ENCODE measurements around the gene G3BP2. TPM values are rescaled to one million over a fixed set of nuclear protein-coding genes. Genes with fewer than 3 reads are reported as not detected.

G3BP2 gene
- total and polyA plus RNA-seq, 9 of the 15 experiments (the other 6 are each of a cell fraction or from before 2014, with no cell fraction given): 25.2 to 222 (median 130) TPM

DNA sequence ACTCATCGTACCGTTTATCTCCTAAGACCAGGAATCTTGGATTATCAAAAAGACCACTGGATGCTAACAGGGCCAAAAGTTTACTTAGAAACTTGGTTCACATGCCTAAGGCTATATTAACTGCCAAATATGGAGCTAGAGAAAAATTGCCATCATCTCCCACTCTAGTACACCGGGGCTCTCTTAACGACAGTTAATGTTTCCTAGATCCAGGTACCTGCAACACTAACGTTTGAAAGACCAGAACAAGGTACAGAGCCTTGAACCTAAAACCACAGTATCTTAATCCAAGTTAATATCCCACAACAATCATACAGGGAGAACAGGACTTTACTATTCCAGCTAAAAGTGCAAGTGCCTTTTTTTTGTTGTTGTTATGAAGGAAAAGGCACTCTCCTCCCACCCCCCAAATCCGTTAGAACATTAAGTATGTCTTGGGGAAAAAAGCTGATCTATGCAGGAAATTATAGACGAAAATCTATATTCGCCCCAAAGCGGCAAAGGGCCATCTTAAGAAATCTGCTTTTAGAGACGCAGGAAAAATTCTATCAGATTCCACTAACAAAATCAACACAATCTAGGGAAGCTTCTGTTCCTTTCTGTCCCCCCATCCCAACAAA is 1.3 kb downstream of the G3BP2 start (continued):
- TF ChIP-seq, protein P1, sequence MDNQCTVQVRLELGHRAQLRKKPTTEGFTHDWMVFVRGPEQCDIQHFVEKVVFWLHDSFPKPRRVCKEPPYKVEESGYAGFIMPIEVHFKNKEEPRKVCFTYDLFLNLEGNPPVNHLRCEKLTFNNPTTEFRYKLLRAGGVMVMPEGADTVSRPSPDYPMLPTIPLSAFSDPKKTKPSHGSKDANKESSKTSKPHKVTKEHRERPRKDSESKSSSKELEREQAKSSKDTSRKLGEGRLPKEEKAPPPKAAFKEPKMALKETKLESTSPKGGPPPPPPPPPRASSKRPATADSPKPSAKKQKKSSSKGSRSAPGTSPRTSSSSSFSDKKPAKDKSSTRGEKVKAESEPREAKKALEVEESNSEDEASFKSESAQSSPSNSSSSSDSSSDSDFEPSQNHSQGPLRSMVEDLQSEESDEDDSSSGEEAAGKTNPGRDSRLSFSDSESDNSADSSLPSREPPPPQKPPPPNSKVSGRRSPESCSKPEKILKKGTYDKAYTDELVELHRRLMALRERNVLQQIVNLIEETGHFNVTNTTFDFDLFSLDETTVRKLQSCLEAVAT (IDR thresholded peaks at IDR 0.05): no peak
- TF ChIP-seq ZNF316 (IDR thresholded peaks at IDR 0.05) (peak; percentile 58; the same call in 1 of the 2 replicates), ZNF12 (CRISPR knock-in tag; IDR thresholded peaks at IDR 0.05) (peak; percentile 14; the same call in 1 of the 2 replicates), PRPF4 (IDR thresholded peaks at IDR 0.05; ENCODE audit: insufficient read depth, low read depth, low read length, poor library complexity, severe bottlenecking) (no peak), SMC3 (conservative IDR thresholded peaks at IDR 0.05; ENCODE audit: insufficient read depth, low read depth, low read length) (no peak)
- TF ChIP-seq, protein P2, sequence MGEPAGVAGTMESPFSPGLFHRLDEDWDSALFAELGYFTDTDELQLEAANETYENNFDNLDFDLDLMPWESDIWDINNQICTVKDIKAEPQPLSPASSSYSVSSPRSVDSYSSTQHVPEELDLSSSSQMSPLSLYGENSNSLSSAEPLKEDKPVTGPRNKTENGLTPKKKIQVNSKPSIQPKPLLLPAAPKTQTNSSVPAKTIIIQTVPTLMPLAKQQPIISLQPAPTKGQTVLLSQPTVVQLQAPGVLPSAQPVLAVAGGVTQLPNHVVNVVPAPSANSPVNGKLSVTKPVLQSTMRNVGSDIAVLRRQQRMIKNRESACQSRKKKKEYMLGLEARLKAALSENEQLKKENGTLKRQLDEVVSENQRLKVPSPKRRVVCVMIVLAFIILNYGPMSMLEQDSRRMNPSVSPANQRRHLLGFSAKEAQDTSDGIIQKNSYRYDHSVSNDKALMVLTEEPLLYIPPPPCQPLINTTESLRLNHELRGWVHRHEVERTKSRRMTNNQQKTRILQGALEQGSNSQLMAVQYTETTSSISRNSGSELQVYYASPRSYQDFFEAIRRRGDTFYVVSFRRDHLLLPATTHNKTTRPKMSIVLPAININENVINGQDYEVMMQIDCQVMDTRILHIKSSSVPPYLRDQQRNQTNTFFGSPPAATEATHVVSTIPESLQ (CRISPR knock-in tag; IDR thresholded peaks at IDR 0.05): 0 out of 2 replicates have a peak, but pooled peaks have one; percentile 9

DNA sequence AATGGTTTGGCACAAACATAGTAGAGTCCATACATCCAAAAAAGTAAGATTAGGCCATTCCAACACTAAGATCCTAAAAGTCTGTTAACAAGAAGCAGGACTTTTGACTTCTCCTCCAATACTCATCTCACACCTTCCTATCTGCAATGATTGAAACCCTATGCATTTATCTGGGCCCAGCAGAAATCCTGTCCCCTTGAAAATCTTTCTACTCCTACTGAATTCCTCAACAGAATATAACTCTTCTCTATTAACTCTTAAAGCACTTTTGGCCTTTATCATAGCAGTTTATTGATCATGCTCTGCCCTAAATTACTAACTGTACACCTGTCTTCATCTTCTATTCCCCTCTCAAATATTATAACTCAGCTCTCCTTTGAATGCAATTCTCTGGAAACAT is 4.6 kb downstream of the G3BP2 start:
- intact Hi-C loops (cut with micrococcal nuclease) (no loop called here), in situ Hi-C loops (cut with MboI) (no loop called here)
- Histone ChIP-seq H2AFZ (ENCODE audit: low read depth, low read length) (no peak overlapping the region), H3K4me3 (no peak overlapping the region), H4K20me1 (replicated peaks; ENCODE audit: control insufficient read depth, insufficient read depth, low read length) (peaks cover 49% of the 10 kb centered on the region), H3K27ac (ENCODE audit: extremely low read depth, low read depth, low read length) (no peak overlapping the region), H3K79me2 (ENCODE audit: control insufficient read depth, insufficient read depth, low read length) (peaks cover 96% of the 10 kb centered on the region), H3K27me3 (ENCODE audit: control insufficient read depth in 2 of 2, insufficient read depth in 2 of 2, low read length in 2 of 2) (no peaks in the 10 kb centered on the region), H3K4me1 (replicated peaks in 1 of 2; ENCODE audit: control insufficient read depth in 2 of 2, insufficient read depth in 2 of 2, low read length in 2 of 2) (peaks cover 8 to 36% of the 10 kb centered on the region in 2 experiments), H3K9me1 (ENCODE audit: control insufficient read depth, insufficient read depth, low read length) (peaks cover 6% of the 10 kb centered on the region), H3K36me3 (ENCODE audit: control insufficient read depth, insufficient read depth, low read length) (peaks cover 25% of the 10 kb centered on the region), H3K9me3 (replicated peaks; ENCODE audit: control insufficient read depth, insufficient read depth, low read depth, low read length) (no peaks in the 10 kb centered on the region), H3K4me2 (ENCODE audit: insufficient read depth, low read length) (peak overlapping the region; percentile 28), H3K9ac (ENCODE audit: insufficient read depth in 1 of 2, low read depth in 2 of 2, low read length in 2 of 2) (peak overlapping the region in 1 of 2 experiments; percentile 17; a peak in 1 of 4 replicates)
- ChIA-PET POLR2A (interaction anchor here (0.7 to 2.3 kb wide), 4 partner anchors 14 to 56 kb away, joined by 3 to 13 read pairs (median 4); partner anchors contain the start of gene USO1), CTCF (ENCODE audit: low intra/inter-chr PET ratio) (no interaction called here)
- DNase-seq (ENCODE audit: extremely low read depth in 1 of 4, low spot score in 3 of 4) (no peak), ATAC-seq (no peak), FAIRE-seq (no peak)
- BruUV-seq (replicated peaks): no TSS peak
- TF ChIP-seq STAG1 (CRISPR knock-in tag; IDR thresholded peaks at IDR 0.05; ENCODE audit: borderline replicate concordance) (no peak), CBFA2T3 (IDR thresholded peaks at IDR 0.05) (peak; percentile 60), RBM15 (IDR thresholded peaks at IDR 0.05; ENCODE audit: insufficient read depth, low read length) (no peak), RCOR1 (IDR thresholded peaks at IDR 0.05; ENCODE audit: borderline replicate concordance in 1 of 2, low read depth in 2 of 2, low read length in 2 of 2) (peak in 1 of 2 experiments; percentile 41; a peak in 1 of 4 replicates), HDAC1 (IDR thresholded peaks at IDR 0.05) (peak in 1 of 2 experiments; percentile 34; a peak in 1 of 4 replicates), KDM1A (IDR thresholded peaks at IDR 0.05) (peak; percentile 58 to 71; a peak in 3 of 4 replicates), TAL1 (IDR thresholded peaks at IDR 0.05) (0 out of 2 replicates have a peak, but pooled peaks have one; percentile 15), ELF4 (CRISPR knock-in tag; IDR thresholded peaks at IDR 0.05) (no peak)
- TF ChIP-seq, protein P3, sequence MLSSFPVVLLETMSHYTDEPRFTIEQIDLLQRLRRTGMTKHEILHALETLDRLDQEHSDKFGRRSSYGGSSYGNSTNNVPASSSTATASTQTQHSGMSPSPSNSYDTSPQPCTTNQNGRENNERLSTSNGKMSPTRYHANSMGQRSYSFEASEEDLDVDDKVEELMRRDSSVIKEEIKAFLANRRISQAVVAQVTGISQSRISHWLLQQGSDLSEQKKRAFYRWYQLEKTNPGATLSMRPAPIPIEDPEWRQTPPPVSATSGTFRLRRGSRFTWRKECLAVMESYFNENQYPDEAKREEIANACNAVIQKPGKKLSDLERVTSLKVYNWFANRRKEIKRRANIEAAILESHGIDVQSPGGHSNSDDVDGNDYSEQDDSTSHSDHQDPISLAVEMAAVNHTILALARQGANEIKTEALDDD (IDR thresholded peaks at IDR 0.05): 0 out of 2 replicates have a peak, but pooled peaks have one; percentile 33
- TF ChIP-seq, protein P4, sequence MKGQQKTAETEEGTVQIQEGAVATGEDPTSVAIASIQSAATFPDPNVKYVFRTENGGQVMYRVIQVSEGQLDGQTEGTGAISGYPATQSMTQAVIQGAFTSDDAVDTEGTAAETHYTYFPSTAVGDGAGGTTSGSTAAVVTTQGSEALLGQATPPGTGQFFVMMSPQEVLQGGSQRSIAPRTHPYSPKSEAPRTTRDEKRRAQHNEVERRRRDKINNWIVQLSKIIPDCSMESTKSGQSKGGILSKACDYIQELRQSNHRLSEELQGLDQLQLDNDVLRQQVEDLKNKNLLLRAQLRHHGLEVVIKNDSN (CRISPR knock-in tag; IDR thresholded peaks at IDR 0.05): no peak

Measured in K562 (cell line).